K562 (cell line): ENCODE results near the gene B3GALT6. TPM values are rescaled to one million over a fixed set of nuclear protein-coding genes. Genes with fewer than 3 reads are reported as not detected.

Experiments
- ATAC-seq: fragments of 200-7000 bp; cut with Tn5 transposase; 3 replicates; pipeline ENCODE4 v1.9.1; 2020; ENCODE audit warnings: moderate library complexity
- BruUV-seq: library from RNA; stranded (reverse); fragments of 400-500 nt; replicated peaks from 2 replicates; lab custom pipeline; 2021; lab: Mats Ljungman, UMichigan
- CTCF ChIA-PET: fragments of 300-600 bp; formaldehyde crosslinking; extraction: SDS; loops from one replicate; lab custom pipeline; 2021; ENCODE audit warnings: low intra/inter-chr PET ratio; lab: Yijun Ruan, JAX
- POLR2A ChIA-PET: fragments of 300-600, 350-650 bp; sonication (Branson Sonifier 250); formaldehyde crosslinking; extraction: SDS; loops from one replicate; lab custom pipeline; 2021; ENCODE audit warnings: antibody characterized with exemption, inconsistent platforms; lab: Yijun Ruan, JAX
- DNase-seq, 4 experiments: peaks; one replicate each; pipeline versions ENCODE4 v3.0.0 to v3.0.0-alpha.2; 2011 to 2018; ENCODE audit warnings: low spot score in 3 of 4, mixed read lengths in 3 of 4; ENCODE audit errors: extremely low read depth in 1 of 4
- FAIRE-seq: peaks from 2 replicates; lab custom pipeline; 2011; peaks lifted over from hg19 to GRCh38; lab: Jason Lieb, UNC
- H2AFZ ChIP-seq: 2 replicates; pipeline ENCODE4 v1.6.0; 2011; ENCODE audit warnings: low read depth, low read length, control low read depth, inconsistent platforms
- H3K27ac ChIP-seq: fragments of 200-600 bp; 3 replicates; pipeline ENCODE4 v1.8.0; 2011; ENCODE audit warnings: low read depth, mild to moderate bottlenecking, control low read depth, inconsistent platforms, low read length, moderate library complexity, mixed read lengths; ENCODE audit errors: extremely low read depth
- H3K27me3 ChIP-seq, 2 experiments: fragments of 300-600 bp in 1 of 2; 2 replicates in 1 of 2; 3 replicates in 1 of 2; pipeline versions ENCODE4 v1.6.0 to v1.8.0; 2011; ENCODE audit warnings: inconsistent platforms in 2 of 2, low read length in 2 of 2, mild to moderate bottlenecking in 1 of 2, mixed read lengths in 1 of 2, moderate library complexity in 1 of 2; ENCODE audit not compliant: control insufficient read depth in 2 of 2, insufficient read depth in 2 of 2
- H3K36me3 ChIP-seq: fragments of 300-600 bp; 3 replicates; pipeline ENCODE4 v1.8.0; 2011; ENCODE audit warnings: mild to moderate bottlenecking, low read length, inconsistent platforms; ENCODE audit not compliant: control insufficient read depth, insufficient read depth
- H3K4me1 ChIP-seq, 2 experiments: fragments of 200-600 bp in 1 of 2; replicated peaks in 1 of 2; 2 replicates in 1 of 2; 3 replicates in 1 of 2; pipeline versions ENCODE4 v1.5.1 to v1.8.0; 2011; ENCODE audit warnings: inconsistent platforms in 2 of 2, low read length in 2 of 2, mild to moderate bottlenecking in 1 of 2, mixed read lengths in 1 of 2, moderate library complexity in 1 of 2; ENCODE audit not compliant: control insufficient read depth in 2 of 2, insufficient read depth in 2 of 2
- H3K4me2 ChIP-seq: 2 replicates; pipeline ENCODE4 v1.6.1; 2011; ENCODE audit warnings: low read length, control low read depth, inconsistent platforms, mixed read lengths; ENCODE audit not compliant: insufficient read depth
- H3K4me3 ChIP-seq: fragments of 200-600 bp; sonication (generic), shearing (Covaris generic); 2 replicates; pipeline ENCODE4 v1.5.1; 2016; ENCODE audit warnings: control low read depth, inconsistent platforms
- H3K79me2 ChIP-seq: fragments of 200-600 bp; 3 replicates; pipeline ENCODE4 v1.8.0; 2011; ENCODE audit warnings: low read length, inconsistent platforms; ENCODE audit not compliant: control insufficient read depth, insufficient read depth
- H3K9ac ChIP-seq, 2 experiments: 2 replicates each; pipeline versions ENCODE4 v1.6.0 to v1.6.1; 2011; ENCODE audit warnings: low read depth in 2 of 2, low read length in 2 of 2, control low read depth in 1 of 2, inconsistent platforms in 1 of 2, mild to moderate bottlenecking in 1 of 2, mixed read lengths in 1 of 2; ENCODE audit not compliant: insufficient read depth in 1 of 2
- H3K9me1 ChIP-seq: one replicate; pipeline ENCODE4 v1.6.0; 2011; ENCODE audit warnings: inconsistent platforms, mild to moderate bottlenecking, low read length, moderate library complexity; ENCODE audit not compliant: control insufficient read depth, insufficient read depth
- H3K9me3 ChIP-seq: replicated peaks from 2 replicates; pipeline ENCODE4 v1.5.1; 2011; ENCODE audit warnings: low read depth, low read length, inconsistent platforms; ENCODE audit not compliant: control insufficient read depth, insufficient read depth
- H4K20me1 ChIP-seq: replicated peaks from 2 replicates; pipeline ENCODE4 v1.6.1; 2011; ENCODE audit warnings: low read length, inconsistent platforms, mixed read lengths; ENCODE audit not compliant: control insufficient read depth, insufficient read depth
- POLR2G ChIP-seq: fragments of 200-400 bp; formaldehyde crosslinking; IDR thresholded peaks from 2 replicates; pipeline ENCODE4 v1.6.1; 2017; ENCODE audit warnings: low read depth, mild to moderate bottlenecking, antibody characterized with exemption, low read length, moderate library complexity
- RBFOX2 ChIP-seq: fragments of 200-400 bp; formaldehyde crosslinking; IDR thresholded peaks from 2 replicates; pipeline ENCODE4 v1.6.1; 2017; ENCODE audit warnings: low read depth, mild to moderate bottlenecking, low read length, moderate library complexity
- REST ChIP-seq, 2 experiments: fragments of 450-650 bp; formaldehyde crosslinking in 1 of 2; IDR thresholded peaks; 2 replicates each; pipeline versions ENCODE4 v1.4.0 to v1.6.1; 2014 to 2020; ENCODE audit warnings: mild to moderate bottlenecking in 2 of 2, borderline replicate concordance in 1 of 2, low read depth in 1 of 2
- WGBS: fragments of 100-300 bp; shearing (Covaris generic); methylation state at CpG from one replicate; pipeline ENCODE4 v1.1.6; 2016; ENCODE audit warnings: low coverage, mixed read lengths; ENCODE audit not compliant: insufficient coverage; ENCODE audit errors: missing lambda C conversion rate; 5-methylcytosine and 5-hydroxymethylcytosine counted together
- in situ Hi-C: fragments of 300-500 bp; cut with MboI; formaldehyde crosslinking; loops from 4 replicates; pipeline ENCODE4 v1.15.0; 2018; ENCODE audit warnings: inconsistent platforms, mixed read lengths
- intact Hi-C: fragments of 100-400 bp; cut with micrococcal nuclease; formaldehyde crosslinking; loops from 2 replicates; pipeline ENCODE4 v1.14.2; 2022
- polyA plus RNA-seq, 8 experiments: library from polyadenylated mRNA; depleted of rRNA in 4 of 8; stranded (reverse) in 5 of 8; unstranded in 3 of 8; fragments of >200 nt; fragmentation: Nextera tagmentation in 2 of 8; fragmentation: Illumina TruSeq in 1 of 8; extraction: Ambion mirVana in 2 of 8; extraction: Trizol in 1 of 8; gene quantifications; 2 replicates each; pipeline versions ENCODE4 v1.2.1 to v1.2.3, GENCODE V29; 2011 to 2014; ENCODE audit warnings: inconsistent platforms in 1 of 8, missing spikeins in 1 of 8
- total RNA-seq, 7 experiments: library from RNA; depleted of rRNA in 6 of 7; stranded (reverse); fragments of >200 nt in 6 of 7; fragmentation: Illumina TruSeq in 2 of 7; extraction: Trizol in 2 of 7; gene quantifications; 2 replicates each; pipeline versions ENCODE4 v1.2.1 to v1.2.3, GENCODE V29; 2011 to 2021; ENCODE audit warnings: low replicate concordance in 1 of 7

The B3GALT6 gene
- total and polyA plus RNA-seq, 9 of the 15 experiments (the other 6 are each of a cell fraction or from before 2014, with no cell fraction given): 0.68 to 29.8 (median 9.9) TPM

GRCh38 chr1:1223891-1224290 is 8.1 kb upstream of the B3GALT6 start:
- Histone ChIP-seq H3K9ac (0 out of 4 replicates have a peak overlapping the region, but pooled peaks of 1 of the 2 experiments have one; percentile 2), H4K20me1 (peaks cover 9% of the 10 kb centered on the region; the same call in 1 of the 2 replicates), H3K79me2 (peaks cover 49% of the 10 kb centered on the region), H3K27me3 (no peaks in the 10 kb centered on the region), H2AFZ (no peak overlapping the region), H3K4me1 (peaks cover 0 to 63% of the 10 kb centered on the region in 2 experiments; a peak in 2 of 5 replicates), H3K27ac (no peak overlapping the region), H3K9me3 (no peaks in the 10 kb centered on the region), H3K4me2 (no peak overlapping the region), H3K4me3 (no peak overlapping the region), H3K36me3 (peaks cover 97% of the 10 kb centered on the region; the same call in 2 of the 3 replicates), H3K9me1 (no peaks in the 10 kb centered on the region)
- intact Hi-C loops: no loop called here
- BruUV-seq: no TSS peak
- ChIA-PET POLR2A (interaction anchor here (1.2 kb wide), 1 partner anchor 11 kb away, joined by 3 read pairs; no protein-coding TSS in a partner anchor), CTCF (no interaction called here)
- WGBS: 95% methylated on average over 20 of the region's 21 CpGs
- ATAC-seq (no peak), FAIRE-seq (no peak), DNase-seq (no peak)
- TF ChIP-seq POLR2G: peak; percentile 51
- 0 out of 2 replicates have a peak, but pooled peaks have one; percentile 38 for TF ChIP-seq RBFOX2
- no peak for TF ChIP-seq REST (IDR thresholded peaks at IDR 0.05; ENCODE audit: borderline replicate concordance)
- TF ChIP-seq REST (CRISPR knock-in tag; IDR thresholded peaks at IDR 0.05; ENCODE audit: low read depth): no peak
- in situ Hi-C loops: no loop called here
